MM.1S (cell line): ENCODE data around the gene THAP12.

Experiments used
- CTCF ChIP-seq: fragments of 300-600 bp; sonication (generic); IDR thresholded peaks from 2 replicates; pipeline ENCODE4 v1.5.1; 2016; ENCODE audit warnings: antibody characterized with exemption, low read length, mixed read lengths
- EZH2 ChIP-seq: fragments of 300-600 bp; sonication (generic); optimal IDR thresholded peaks from 2 replicates; pipeline ENCODE3; 2017; ENCODE audit warnings: low read depth, mild to moderate bottlenecking, antibody characterized with exemption, low read length, mixed read lengths

- TF ChIP-seq CTCF: no peak
- no peak for TF ChIP-seq EZH2
Observed at GRCh38 chr11:76335842-76336241, 45.1 kb downstream of the THAP12 start.
